ENCODE data around the gene NT5C3A.
"Not testable (repeated sequence)": the region's sequence is repeated elsewhere in the genome, so short reads cannot be mapped to it uniquely, and the experiment has no call there.

Gene NT5C3A

DNA sequence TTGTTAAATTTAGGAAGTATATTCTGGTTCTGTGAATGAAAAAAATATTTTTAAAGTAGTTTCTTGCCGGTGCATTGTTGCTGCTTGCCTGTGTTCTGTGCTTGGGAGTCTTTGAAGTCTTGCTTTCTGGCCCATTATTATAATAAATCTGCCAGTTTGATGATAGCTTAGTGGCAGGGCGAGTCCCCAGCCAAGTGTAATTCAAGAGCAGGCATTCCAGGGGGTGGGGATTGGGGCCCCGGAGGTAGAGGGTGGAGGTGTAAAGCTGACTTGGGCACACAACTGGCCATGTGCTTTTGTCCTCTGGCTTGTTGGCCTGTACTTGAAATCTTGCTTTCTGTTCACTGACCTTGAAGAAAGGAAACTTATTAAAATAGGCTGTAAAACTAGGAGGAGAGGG lies 90.6 kb downstream of the NT5C3A start:
- not testable (repeated sequence) for ATAC-seq

DNA sequence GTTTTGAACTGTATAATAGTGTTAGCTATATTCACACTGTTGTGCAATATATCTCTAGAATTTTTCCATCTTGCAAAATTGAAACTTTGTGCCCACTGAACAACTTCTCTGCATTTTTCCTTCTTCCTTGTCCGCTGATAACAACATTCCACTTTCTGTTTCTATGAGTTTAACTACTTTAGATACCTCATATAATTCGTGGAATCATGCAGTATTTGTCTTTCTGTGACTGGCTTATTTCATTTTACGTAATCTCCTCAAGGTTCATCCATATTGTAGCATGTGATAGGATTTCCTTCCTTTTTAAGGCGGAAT lies 95.4 kb downstream of the NT5C3A start:
- not testable (repeated sequence) for ATAC-seq

DNA sequence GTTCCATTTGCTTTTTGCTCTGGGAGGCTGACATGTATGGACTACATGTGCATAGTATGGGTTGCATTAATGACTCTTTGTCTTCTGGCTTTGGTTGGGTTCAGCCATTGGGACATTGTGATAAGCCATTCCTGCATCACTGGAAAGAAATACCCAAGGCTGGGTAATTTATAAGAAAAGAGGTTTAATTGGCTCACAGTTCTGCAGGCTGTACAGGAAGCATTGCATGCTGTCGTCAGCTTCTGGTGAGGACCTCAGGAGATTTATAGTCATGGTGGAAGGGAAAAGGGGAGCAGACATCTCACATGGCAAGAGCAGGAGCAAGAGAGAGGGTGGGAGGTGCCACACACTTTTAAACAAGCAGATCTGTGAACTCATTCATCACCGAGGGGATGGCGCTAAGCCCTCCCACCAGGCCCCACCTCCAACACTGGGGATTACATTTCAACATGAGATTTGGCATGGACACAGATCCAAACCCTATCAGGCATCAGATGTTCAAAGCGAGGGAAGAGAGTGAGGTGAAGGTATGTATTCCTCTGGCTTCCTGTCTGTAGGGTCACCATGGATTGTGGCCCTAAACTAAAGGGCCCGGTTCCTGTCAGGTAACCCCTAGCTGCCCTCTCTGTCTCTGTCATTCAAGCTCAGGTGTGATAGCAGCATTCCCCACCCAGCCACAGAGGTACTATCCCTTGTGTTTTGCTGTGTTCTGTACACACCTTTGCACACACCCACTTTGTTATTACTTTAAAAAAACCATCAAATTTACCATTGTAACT lies 95.9 kb downstream of the NT5C3A start:
- not testable (repeated sequence) for ATAC-seq

DNA sequence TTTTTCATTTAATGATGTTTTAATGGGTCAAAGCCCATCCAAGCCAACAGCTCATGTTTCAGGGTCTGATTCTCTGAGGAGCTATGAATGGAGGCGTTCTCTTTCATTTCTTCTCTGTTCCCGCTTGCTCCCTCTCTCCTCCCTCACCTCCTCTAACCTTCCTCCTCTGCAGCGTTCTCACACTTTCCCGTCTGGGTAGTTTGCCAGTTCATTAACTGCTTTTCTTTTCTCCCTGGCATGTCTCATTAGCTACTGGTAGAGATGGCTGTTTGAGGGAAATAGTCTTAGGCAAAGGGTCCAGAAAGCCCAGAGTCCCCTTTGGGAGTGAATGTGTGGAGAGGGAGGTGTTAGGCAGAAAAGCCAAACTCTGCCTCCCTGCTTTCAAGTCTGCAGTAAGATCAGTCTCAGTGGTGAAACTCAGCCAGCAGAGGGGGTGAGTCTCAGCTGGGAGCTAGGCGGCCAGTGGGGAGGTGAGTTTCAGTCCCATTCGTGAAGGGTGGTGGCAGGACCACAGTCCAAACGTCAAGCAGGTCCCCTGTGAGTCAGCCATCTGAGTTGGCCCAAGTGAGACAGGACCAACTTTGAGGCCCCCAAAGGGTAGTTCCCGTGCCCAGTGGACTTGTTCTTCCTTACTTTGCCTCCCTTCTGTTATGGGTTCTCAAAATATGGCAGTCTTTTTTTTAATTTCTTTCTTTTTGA lies 98.0 kb downstream of the NT5C3A start:
- peak; percentile 72 to 87 for ATAC-seq
